Measurements from ENCODE around the gene CAMK4.

The CAMK4 gene

DNA sequence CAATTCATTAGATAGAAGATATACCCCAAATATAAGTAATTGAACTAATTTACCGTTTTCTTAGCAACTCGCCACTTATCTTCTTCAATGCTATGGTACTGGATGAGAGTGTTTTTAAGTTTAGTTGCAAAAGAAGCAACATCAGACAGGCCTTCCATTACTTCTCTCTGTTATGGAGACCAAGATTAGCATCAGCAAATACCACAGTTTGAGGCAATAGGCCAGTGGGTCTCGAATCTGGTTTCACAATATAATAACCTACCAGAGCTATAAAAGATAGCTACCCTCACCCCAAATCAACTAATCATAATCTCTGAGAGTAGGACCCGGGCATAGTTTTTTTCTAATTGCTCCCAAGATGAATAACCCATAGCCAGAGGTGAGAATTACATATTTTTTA, 283.1 kb downstream of the CAMK4 start:
- Histone ChIP-seq H3K27ac (ENCODE audit: extremely low read depth, low read depth, low read length) (no peak overlapping the region), H3K9me3 (ENCODE audit: control insufficient read depth, insufficient read depth, low read depth, low read length) (no peaks in the 10 kb centered on the region), H3K36me3 (ENCODE audit: control insufficient read depth in 2 of 2, insufficient read depth in 1 of 2, low read length in 2 of 2) (peaks cover 0 to 4% of the 10 kb centered on the region in 2 experiments; a peak in 1 of 3 replicates), H3K4me3 (ENCODE audit: low read depth, low read length) (no peak overlapping the region), H3K4me1 (ENCODE audit: control insufficient read depth, insufficient read depth, low read length) (peaks cover 13% of the 10 kb centered on the region; the same call in 1 of the 2 replicates)
- ChIA-PET POLR2A (no interaction called here), CTCF (interaction anchor here (0.6 kb wide), 2 partner anchors 347 to 637 kb away, joined by 3 read pairs; no protein-coding TSS in a partner anchor)
- TF ChIP-seq, protein P1, sequence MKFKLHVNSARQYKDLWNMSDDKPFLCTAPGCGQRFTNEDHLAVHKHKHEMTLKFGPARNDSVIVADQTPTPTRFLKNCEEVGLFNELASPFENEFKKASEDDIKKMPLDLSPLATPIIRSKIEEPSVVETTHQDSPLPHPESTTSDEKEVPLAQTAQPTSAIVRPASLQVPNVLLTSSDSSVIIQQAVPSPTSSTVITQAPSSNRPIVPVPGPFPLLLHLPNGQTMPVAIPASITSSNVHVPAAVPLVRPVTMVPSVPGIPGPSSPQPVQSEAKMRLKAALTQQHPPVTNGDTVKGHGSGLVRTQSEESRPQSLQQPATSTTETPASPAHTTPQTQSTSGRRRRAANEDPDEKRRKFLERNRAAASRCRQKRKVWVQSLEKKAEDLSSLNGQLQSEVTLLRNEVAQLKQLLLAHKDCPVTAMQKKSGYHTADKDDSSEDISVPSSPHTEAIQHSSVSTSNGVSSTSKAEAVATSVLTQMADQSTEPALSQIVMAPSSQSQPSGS (tag by site-specific recombination; IDR thresholded peaks at IDR 0.05; ENCODE audit: low read depth), result no peak
- no peak for TF ChIP-seq ZNF660 (tag by site-specific recombination; IDR thresholded peaks at IDR 0.05)
- no peak for TF ChIP-seq MYNN (tag by site-specific recombination; IDR thresholded peaks at IDR 0.05; ENCODE audit: borderline replicate concordance)
- TF ChIP-seq, protein P2, sequence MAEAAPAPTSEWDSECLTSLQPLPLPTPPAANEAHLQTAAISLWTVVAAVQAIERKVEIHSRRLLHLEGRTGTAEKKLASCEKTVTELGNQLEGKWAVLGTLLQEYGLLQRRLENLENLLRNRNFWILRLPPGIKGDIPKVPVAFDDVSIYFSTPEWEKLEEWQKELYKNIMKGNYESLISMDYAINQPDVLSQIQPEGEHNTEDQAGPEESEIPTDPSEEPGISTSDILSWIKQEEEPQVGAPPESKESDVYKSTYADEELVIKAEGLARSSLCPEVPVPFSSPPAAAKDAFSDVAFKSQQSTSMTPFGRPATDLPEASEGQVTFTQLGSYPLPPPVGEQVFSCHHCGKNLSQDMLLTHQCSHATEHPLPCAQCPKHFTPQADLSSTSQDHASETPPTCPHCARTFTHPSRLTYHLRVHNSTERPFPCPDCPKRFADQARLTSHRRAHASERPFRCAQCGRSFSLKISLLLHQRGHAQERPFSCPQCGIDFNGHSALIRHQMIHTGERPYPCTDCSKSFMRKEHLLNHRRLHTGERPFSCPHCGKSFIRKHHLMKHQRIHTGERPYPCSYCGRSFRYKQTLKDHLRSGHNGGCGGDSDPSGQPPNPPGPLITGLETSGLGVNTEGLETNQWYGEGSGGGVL (tag by site-specific recombination; IDR thresholded peaks at IDR 0.05), result no peak
- TF ChIP-seq ZNF37A (tag by site-specific recombination; IDR thresholded peaks at IDR 0.05), result no peak
- no peak for TF ChIP-seq ZNF23 (tag by site-specific recombination; IDR thresholded peaks at IDR 0.05; ENCODE audit: borderline replicate concordance)
- no peak for TF ChIP-seq ZIC2 (tag by site-specific recombination; IDR thresholded peaks at IDR 0.05)
- no peak for TF ChIP-seq GLIS2 (tag by site-specific recombination; IDR thresholded peaks at IDR 0.05)
- TF ChIP-seq, protein P3, sequence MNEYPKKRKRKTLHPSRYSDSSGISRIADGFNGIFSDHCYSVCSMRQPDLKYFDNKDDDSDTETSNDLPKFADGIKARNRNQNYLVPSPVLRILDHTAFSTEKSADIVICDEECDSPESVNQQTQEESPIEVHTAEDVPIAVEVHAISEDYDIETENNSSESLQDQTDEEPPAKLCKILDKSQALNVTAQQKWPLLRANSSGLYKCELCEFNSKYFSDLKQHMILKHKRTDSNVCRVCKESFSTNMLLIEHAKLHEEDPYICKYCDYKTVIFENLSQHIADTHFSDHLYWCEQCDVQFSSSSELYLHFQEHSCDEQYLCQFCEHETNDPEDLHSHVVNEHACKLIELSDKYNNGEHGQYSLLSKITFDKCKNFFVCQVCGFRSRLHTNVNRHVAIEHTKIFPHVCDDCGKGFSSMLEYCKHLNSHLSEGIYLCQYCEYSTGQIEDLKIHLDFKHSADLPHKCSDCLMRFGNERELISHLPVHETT (tag by site-specific recombination; IDR thresholded peaks at IDR 0.05), result no peak
- no peak for TF ChIP-seq ZBTB21 (tag by site-specific recombination; IDR thresholded peaks at IDR 0.05)
- TF ChIP-seq RBAK (tag by site-specific recombination; IDR thresholded peaks at IDR 0.05), result no peak
- no peak for TF ChIP-seq HOXA7 (CRISPR knock-in tag; IDR thresholded peaks at IDR 0.05; ENCODE audit: borderline replicate concordance)
- no peak for TF ChIP-seq ZEB2 (tag by site-specific recombination; IDR thresholded peaks at IDR 0.05)
- TF ChIP-seq ZNF248 (tag by site-specific recombination; IDR thresholded peaks at IDR 0.05), result no peak
- no peak for TF ChIP-seq OVOL3 (tag by site-specific recombination; IDR thresholded peaks at IDR 0.05)
- TF ChIP-seq, protein P4, sequence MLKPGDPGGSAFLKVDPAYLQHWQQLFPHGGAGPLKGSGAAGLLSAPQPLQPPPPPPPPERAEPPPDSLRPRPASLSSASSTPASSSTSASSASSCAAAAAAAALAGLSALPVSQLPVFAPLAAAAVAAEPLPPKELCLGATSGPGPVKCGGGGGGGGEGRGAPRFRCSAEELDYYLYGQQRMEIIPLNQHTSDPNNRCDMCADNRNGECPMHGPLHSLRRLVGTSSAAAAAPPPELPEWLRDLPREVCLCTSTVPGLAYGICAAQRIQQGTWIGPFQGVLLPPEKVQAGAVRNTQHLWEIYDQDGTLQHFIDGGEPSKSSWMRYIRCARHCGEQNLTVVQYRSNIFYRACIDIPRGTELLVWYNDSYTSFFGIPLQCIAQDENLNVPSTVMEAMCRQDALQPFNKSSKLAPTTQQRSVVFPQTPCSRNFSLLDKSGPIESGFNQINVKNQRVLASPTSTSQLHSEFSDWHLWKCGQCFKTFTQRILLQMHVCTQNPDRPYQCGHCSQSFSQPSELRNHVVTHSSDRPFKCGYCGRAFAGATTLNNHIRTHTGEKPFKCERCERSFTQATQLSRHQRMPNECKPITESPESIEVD (tag by site-specific recombination; IDR thresholded peaks at IDR 0.05), result no peak
- TF ChIP-seq, protein P5, sequence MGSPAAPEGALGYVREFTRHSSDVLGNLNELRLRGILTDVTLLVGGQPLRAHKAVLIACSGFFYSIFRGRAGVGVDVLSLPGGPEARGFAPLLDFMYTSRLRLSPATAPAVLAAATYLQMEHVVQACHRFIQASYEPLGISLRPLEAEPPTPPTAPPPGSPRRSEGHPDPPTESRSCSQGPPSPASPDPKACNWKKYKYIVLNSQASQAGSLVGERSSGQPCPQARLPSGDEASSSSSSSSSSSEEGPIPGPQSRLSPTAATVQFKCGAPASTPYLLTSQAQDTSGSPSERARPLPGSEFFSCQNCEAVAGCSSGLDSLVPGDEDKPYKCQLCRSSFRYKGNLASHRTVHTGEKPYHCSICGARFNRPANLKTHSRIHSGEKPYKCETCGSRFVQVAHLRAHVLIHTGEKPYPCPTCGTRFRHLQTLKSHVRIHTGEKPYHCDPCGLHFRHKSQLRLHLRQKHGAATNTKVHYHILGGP (tag by site-specific recombination; IDR thresholded peaks at IDR 0.05), result no peak

DNA sequence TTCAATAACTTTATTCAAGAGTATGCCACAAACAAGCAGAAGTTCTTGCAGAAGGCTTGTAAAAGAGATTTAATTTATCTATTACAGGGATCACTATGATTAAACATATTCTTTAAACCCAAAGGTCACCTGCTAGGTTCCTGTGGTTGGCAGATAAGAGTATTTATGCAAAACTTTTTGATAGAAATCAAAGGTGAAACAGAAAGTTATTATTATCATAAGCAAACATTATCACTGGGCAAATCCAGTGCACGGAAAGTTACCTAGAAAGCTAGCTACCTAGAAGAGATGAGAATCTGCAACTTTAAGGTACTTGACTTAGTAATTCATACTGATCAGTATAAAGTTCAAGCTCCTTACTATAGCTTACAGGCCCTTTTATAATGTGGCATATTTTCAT, 284.9 kb downstream of the CAMK4 start:
- ChIA-PET CTCF (no interaction called here), POLR2A (no interaction called here)
- Histone ChIP-seq H3K27ac (ENCODE audit: extremely low read depth, low read depth, low read length) (no peak overlapping the region), H3K4me3 (ENCODE audit: low read depth, low read length) (no peak overlapping the region), H3K4me1 (ENCODE audit: control insufficient read depth, insufficient read depth, low read length) (peaks cover 22% of the 10 kb centered on the region), H3K9me3 (ENCODE audit: control insufficient read depth, insufficient read depth, low read depth, low read length) (no peaks in the 10 kb centered on the region), H3K36me3 (ENCODE audit: control insufficient read depth in 2 of 2, insufficient read depth in 1 of 2, low read length in 2 of 2) (peaks cover 0 to 4% of the 10 kb centered on the region in 2 experiments; a peak in 1 of 3 replicates)
- TF ChIP-seq PRDM1 (tag by site-specific recombination; IDR thresholded peaks at IDR 0.05), result peak; percentile 57
- no peak for TF ChIP-seq ZNF112 (tag by site-specific recombination; IDR thresholded peaks at IDR 0.05)
- TF ChIP-seq, protein P4 (tag by site-specific recombination; IDR thresholded peaks at IDR 0.05), result peak; percentile 43; the same call in 1 of the 2 replicates
- no peak for TF ChIP-seq ZNF596 (tag by site-specific recombination; IDR thresholded peaks at IDR 0.05)
- TF ChIP-seq, protein P6, sequence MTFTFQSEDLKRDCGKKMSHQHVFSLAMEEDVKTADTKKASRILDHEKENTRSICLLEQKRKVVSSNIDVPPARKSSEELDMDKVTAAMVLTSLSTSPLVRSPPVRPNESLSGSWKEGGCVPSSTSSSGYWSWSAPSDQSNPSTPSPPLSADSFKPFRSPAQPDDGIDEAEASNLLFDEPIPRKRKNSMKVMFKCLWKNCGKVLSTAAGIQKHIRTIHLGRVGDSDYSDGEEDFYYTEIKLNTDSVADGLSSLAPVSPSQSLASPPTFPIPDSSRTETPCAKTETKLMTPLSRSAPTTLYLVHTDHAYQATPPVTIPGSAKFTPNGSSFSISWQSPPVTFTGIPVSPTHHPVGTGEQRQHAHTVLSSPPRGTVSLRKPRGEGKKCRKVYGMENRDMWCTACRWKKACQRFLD (tag by site-specific recombination; IDR thresholded peaks at IDR 0.05), result no peak
- no peak for TF ChIP-seq ZNF433 (tag by site-specific recombination; IDR thresholded peaks at IDR 0.05; ENCODE audit: low read depth)
- no peak for TF ChIP-seq GFI1B (tag by site-specific recombination; IDR thresholded peaks at IDR 0.05)

All from HEK293 (cell line).